ENCODE data around the gene DNMT1.
"Not testable (repeated sequence)": the region's sequence is repeated elsewhere in the genome, so short reads cannot be mapped to it uniquely, and the experiment has no call there.

GRCh38 chr19:10198889-10199644 is 4.3 kb upstream of the DNMT1 start:
- not testable (repeated sequence) for TF ChIP-seq CTCF (conservative IDR thresholded peaks at IDR 0.05; ENCODE audit: low read depth, low read length); EZH2 (IDR thresholded peaks at IDR 0.05; ENCODE audit: low read length, unreplicated experiment); EZH2phosphoT487 (IDR thresholded peaks at IDR 0.05; ENCODE audit: borderline replicate concordance, low read length)

All from PC-3 (cell line).